ENCODE results near the gene FAM168A.
"Not testable (repeated sequence)": the region's sequence is repeated elsewhere in the genome, so short reads cannot be mapped to it uniquely, and the experiment has no call there.

Gene FAM168A

DNA sequence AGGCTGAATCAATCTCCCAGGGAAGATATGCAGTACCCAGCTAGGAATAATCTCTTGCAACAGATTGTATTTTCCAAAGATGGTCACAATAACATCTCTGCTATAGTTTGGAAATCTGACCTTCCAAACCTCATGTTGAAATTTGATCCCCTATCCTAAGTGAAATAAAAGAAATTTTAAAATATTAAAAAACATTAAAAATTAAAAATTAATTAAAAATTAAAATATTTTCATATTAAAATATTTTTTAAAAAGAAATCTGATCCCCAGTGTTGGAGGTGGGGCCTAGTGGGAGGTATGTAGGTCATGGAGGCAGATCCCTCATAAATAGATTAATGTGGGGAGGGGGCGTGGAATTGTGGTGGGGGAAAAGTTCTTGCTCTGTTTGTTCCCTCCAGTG is 79.7 kb downstream of the FAM168A start:
- no peak for DNase-seq (ENCODE audit: low spot score)

DNA sequence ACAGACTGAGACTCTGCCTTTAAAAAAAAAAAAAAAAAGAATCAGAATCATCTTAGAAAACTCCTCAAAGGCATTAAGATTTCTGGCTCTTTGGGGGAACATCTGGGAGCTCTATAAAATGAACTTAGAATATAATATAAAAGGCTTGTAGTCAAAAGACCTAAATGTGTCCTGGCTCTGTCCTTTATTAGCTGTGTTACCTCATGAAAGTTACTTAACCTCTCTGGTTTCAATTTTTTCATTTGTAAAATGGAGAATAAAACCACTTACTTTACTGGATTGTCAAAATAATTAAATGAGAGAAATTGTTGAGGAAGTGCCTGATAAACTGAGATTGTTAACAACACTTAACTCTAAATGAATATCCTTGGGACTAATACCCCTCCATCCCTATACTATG is 81.8 kb downstream of the FAM168A start:
- no peak for DNase-seq (ENCODE audit: low spot score)

DNA sequence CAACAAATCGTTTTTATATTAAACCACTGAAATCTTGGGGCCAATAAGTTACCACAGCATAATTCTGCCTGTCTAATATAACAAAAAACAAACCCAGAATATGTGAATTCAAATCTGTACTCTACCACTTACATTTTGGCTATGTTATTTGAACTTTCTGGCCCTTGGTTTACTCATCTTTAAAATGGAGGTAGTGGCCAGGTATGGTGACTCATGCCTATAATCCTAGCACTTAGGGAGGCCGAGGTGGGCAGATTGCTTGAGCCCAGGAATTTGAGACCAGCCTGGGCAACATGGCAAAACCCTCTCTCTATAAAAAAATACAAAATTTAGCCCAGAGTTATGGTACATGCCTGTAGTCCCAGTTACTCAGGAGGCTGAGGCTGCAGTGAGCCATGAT is 84.2 kb downstream of the FAM168A start:
- no peak for DNase-seq (ENCODE audit: low spot score)

DNA sequence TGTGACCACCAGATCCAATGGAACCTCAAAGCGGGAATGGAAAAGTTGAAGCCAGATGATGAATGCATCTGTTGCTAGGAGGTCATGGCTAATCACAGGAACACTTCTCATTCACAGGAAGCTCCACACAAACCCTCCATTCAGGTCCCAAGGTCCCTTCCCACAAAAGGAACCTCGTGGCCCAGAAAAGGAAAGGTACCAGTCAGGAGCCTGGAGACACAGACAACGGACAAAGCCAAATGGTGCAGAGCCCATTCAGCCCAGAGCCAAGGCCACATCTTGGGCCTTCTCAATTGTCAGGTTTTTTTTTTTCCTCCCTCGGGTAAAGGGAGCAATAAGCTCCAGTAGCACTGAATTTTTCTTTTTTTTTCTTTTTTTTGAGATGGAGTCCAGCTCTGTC is 87.0 kb downstream of the FAM168A start:
- DNase-seq (ENCODE audit: low spot score): no peak

DNA sequence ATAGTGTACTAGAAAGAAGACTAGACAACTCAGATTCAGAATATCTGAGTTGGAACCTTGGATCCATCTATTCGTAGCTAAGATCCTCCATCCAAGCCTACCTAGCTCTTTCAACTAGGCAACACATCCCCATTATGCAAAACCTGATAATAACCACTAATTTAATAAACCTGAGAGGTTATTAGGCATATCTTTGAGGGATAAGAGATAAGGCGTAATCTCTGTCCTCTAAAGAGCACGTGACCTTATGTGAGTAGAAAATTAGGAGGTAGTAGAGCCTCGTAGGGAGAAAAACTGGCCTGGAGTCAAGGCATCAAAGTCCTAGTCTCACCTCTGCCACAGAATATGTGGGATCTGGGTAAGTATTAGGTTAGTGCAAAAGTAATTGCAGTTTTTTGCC is 87.8 kb downstream of the FAM168A start:
- no peak for DNase-seq (ENCODE audit: low spot score)

DNA sequence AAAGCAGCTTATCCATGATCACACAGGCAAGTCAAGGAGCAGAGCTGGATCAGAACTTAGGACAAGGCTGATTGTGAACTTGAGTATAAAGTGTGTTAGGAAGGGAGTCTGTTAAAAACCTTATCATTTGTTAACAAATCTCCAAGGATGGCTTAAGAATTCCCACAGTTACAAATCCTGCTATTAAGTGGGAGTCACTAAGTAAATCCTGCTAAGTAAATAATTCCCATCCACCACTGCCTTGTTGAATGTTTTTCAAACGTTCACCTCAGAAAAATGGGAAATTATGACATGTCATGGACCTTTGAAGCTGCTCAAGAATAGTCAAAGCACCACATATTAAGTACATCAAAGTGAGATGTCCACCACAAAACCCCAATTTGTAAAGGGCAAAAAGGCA is 88.7 kb downstream of the FAM168A start:
- no peak for DNase-seq (ENCODE audit: low spot score)

DNA sequence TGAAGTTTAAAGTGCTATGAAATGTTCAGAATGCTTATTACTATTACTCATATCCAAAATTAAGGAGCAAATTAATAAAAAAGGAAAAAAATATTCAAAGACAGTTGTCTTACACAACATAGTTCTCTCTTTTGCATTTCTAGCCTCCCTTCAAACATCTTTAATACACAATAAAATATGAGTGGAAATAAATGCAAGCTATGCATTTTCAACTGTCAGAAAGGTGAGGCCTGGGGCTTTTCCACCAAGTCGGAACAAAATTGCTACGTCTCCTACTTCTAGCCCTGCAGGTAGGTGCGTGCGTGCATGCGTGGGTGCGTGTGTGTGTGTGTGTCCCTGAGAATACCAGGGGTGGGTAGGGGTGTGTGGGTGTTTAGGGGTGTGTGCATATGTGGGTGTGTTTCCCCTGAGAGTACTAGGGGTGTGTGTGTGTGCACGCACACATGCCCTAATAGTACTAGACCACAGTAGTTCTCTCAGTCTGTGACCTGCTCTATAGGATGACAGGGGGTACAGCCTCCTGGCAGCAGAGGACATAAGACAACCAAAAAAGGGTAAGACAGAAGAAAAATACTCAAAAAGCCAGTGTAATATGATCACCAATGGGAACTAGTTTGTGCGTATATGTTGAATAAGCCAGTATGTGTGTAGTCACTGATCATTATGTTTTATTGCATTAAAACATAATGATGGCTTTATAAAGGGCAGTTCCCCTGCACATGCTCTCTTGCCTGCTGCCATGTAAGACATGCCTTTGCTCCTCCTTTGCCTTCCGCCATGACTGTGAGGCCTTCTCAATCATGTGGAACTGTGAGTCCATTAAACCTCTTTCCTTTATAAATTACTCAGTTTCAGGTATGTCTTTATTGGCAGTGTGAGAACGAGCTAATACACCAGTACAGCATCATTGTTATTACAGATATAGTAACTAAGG is 89.4 kb downstream of the FAM168A start:
- DNase-seq (ENCODE audit: low spot score): no peak

DNA sequence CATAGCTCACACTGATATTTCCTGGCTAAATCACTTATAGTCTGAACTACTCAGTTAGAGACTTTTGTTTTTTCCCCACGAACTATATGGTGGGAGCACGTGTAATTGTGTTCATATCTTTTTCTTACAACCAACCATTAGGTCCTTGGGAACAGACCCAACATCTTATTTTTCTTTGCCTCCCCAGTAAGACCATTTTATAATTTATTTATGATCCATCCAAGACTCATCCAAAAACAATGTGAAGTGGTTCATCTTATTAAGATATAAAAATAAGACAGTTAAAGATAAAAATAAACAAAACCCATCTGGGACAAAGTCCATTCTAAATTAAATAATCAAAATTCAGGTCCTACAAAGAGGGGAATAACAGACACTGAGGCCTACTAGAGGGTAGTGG is 90.8 kb downstream of the FAM168A start:
- no peak for DNase-seq (ENCODE audit: low spot score)

DNA sequence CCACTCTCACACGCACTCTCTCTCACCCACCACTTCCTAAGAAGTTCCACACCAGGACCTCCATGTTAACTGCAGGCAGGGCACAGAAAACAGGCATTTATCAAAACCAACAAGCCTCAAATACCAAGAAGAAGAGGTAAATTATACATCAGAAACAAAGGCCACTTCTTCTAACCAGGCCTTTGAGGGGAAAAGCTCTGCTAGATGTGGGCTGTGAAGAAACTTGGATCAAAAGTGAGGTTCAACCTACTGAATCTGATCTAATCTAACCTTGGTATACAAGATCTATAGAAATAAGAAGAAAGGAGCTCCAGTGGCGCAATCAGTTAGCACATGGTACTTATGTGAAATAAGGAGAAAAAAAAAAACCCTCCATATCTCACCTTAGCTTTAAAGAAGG is 91.9 kb downstream of the FAM168A start:
- DNase-seq (ENCODE audit: low spot score): no peak

DNA sequence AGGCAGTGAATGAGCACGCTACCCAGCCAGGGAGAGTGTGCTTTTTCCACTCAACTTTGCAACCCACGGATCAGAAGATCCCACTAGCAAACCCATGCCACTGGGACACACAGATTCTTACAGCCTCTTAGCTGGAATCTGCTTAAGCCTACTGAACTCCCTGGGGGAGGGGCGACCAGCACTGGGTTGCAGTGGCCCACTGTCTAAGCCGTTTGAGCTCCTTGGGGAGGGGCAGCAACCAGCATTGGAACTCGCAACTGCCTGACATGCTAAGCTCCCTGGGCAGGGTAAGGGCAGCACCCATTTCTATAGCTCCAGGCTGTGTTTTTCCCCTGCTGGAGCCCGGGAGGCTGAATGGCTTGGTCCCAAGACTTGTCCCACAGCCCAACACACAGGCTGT is 99.6 kb downstream of the FAM168A start:
- DNase-seq (ENCODE audit: low spot score): no peak

DNA sequence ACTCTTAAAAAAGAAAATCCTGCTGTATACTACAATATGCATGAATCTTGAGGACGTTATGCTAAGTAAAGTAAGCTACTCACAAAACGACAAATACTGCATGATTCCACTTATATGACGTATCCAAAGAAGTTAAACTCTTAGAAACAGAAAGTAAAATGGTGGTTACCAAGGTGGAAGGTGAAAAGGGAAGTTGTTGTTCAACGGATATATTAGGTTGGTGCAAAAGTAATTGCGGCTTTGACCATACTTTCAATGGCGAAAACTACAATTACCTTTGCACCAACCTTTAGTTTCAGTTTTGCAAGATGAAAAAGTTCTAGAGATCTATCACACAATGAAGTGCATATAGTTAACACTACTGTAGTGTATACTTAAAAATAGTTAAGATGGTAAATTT is 101.8 kb downstream of the FAM168A start:
- DNase-seq (ENCODE audit: low spot score): no peak

DNA sequence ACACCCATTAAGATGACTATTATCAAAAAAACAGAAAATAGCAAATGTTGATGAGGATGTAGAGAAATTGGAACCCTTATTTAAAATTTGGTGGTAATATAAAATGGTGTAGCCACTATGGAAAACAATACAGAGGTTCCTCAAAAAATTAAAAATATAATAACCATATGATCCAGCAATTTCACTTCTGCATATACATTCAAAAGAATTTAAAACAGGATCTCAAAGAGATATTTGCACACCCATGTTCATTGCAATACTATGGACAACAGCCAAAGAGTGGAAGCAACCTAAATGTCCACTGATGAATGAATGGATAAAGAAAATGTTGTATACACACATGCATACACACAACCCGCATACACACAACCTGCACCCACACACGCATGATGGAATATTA is 102.2 kb downstream of the FAM168A start:
- DNase-seq (ENCODE audit: low spot score): no peak

DNA sequence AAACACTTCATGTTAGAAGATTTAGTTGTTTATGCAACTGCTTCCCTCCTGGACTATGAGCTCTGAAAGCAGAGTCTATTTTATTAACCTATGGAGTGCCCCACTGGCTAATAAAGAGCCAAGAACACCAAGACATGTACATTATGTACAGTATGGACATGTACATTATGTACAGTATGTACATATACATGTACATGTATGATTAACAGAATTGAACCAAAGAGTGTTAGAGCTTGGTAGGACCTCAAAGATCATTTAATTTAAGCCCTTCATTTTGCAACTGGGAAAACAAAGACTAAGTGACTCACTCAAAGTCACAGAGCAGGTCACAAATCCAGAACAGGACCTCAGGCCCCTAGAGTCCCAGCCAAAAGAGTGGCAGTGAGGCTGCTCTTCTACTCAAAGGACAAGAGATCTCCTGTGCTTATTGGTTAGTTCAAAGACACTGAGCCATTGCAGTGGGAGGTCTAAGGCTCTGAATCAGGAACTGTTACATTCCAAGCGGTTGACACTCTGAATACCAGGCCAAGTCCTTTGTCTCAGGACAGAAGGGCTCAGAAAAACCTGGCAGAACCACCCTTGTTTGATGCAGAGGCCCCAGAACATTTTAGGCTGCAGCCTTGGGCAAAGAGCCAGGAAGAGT is 103.8 kb downstream of the FAM168A start:
- no peak for DNase-seq (ENCODE audit: low spot score)

DNA sequence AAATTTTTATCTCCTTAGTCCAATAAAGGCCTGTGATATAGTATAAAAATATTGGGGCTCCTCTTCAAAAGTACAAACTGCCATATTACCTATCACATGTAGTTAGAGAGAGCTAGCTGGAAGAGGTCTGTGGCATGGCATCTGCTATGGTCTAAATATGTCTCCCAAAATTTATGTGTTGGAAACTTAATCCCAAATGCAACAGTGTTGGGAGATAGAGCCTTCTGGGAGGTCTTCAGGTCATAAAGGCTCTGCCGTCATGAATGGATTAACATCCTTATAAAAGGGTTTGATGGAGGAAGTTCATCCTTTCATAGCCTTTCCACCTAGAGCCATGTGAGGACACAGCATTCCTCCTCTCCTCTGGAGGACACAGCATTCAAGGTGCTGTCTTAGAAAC is 116.3 kb downstream of the FAM168A start:
- no peak for DNase-seq (ENCODE audit: low spot score)

DNA sequence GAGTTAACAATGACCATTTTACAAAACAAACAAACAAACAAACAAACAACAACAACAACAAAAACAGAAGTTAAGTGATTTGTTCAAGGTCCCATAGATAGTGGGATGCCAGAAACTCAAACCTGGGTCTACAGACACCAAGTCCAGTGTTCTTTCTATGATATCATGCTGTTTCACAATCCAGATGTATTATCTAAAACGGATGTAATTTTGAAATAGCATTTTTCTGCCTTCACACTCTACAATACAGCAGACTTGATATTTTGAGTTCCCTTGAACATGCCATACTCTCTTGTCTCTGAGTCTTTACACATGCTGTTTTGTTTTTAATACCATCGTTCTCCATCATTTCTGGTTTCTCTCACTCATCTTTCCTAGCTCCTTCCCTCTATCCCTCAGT is 117.2 kb downstream of the FAM168A start:
- DNase-seq (ENCODE audit: low spot score): no peak

DNA sequence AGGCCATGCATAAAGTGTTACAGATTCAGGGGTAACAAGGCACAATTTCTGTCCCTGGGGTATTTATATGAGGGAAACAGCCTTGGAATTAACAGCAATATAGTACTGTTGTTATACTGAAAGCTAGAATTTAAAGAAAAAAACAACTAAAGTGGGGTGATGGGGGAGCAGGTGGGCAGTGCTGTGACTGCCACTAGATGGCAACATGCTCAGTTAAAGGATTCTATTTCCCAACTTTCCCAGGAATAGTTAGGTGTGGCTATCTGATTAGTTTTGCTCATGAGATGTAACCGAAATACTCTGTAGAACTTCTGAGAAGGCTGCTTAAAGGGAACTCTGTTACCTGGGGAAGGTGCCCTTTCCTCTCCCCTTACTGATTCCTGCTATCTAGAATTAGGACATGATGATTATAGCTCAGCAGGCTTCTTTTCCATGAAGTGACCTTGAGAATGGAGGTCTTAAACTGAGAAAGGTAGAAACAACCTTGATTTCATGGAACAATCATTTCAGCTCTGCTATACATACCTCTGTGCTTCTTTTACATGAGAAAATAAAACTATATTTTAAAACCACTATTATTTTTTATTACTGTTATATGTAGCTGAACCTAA is 119.1 kb downstream of the FAM168A start:
- DNase-seq (ENCODE audit: low spot score): no peak

DNA sequence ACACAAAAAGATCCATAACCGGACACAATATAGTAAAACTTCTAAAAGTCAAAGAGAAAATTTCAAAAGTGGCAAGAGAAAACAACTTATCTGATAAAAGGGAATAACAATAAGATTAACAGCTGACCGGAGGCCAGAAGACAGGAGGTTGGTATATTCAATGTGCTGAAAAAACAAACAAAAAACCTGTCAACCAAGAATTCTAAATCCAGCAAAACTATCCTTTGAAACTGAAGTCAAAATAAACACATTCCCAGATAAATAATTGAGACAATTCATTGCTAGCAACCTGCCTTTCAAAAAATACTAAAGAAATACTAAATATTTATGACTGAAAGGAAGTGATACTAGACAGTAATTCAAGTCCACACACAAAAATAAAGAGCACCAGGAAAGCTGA is 120.4 kb downstream of the FAM168A start:
- no peak for DNase-seq (ENCODE audit: low spot score)

DNA sequence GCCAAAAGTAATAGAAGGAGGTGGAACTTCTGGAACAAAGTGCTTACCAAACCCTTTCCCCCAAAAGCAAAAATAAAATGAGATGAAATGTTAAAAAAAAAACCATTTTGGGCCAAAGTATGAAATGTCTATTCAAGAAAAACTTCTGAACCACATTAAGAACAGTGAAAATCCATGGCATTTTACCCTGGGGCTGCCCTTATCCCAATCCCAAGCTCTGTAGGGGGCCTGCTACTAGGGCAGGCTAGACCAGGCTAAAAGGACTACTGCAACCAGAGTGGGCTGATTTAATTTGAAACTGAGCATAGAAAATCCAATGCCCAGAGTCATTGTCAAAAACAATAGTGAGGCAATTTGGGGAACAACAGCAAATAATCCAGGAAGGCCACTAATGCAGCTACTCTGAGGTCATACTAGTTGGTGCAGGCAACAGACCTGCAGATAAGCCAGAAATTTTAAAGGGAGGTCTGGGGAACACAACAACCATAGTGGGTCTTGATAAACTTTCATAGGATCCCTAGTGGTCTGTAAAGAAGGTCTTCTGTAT is 122.3 kb downstream of the FAM168A start:
- no peak for DNase-seq (ENCODE audit: low spot score)

DNA sequence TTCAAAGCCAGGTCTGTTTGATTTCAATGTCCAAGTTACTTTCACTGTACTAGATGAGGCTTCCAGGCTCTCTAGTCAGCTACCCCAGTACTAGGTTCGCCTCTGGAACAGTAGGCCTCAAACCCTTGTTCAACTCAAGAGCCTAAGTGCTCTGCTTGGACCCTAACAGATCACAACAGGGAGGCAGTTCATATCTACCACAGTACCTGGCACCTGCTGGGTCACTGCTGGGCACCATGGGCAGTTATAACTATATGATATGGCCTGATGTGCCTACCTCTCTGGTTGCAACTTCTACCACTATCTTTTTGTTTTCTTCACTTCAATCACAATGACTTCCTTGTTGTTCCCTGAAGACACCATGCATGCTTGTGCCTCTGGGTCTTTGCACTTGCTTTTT is 124.7 kb downstream of the FAM168A start:
- DNase-seq (ENCODE audit: low spot score): no peak

DNA sequence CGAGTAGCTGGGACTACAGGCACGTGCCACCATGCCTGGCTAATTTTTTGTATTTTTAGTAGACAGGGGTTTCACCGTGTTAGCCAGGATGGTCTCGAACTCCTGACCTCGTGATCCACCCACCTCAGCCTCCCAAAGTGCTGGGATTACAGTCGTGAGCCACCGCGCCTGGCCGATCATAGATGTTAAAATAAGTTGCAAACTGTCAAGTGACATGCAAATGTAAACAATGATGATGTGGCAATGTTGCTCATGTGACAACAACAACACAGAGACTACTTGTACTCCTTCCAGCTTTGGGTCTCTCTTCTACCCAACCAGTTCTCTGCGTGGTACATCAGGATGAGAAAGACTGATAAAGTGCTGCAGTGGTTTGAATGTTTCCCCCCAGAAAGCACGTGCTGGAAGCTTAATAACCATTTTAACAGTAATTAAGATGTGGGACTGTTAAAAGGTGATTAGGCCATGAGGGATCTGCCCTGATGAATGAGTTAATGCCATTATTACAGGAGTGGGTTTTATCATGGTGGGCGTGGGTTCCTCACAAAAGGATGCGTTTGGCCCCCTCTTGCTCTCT is 127.8 kb downstream of the FAM168A start:
- not testable (repeated sequence) for DNase-seq (ENCODE audit: low spot score)

DNA sequence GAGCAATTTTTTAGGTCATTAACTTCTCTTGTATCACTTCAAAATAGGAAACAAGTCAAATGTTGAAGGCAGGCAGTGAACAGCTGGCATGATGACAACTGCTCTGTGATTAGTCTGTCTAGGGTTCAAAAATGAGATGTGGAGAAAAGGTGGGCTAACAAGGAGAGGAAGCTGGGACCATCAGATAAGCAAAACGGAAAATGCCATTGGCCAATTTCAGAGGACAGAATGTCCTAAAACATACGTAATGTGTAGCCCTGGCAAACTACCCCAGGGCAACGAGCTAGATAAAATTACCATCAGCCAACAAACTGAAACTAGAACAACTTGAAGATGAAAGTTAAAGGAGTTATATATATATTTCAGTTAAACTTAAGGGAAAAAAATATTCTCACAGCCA is 128.5 kb downstream of the FAM168A start:
- DNase-seq (ENCODE audit: low spot score): no peak

DNA sequence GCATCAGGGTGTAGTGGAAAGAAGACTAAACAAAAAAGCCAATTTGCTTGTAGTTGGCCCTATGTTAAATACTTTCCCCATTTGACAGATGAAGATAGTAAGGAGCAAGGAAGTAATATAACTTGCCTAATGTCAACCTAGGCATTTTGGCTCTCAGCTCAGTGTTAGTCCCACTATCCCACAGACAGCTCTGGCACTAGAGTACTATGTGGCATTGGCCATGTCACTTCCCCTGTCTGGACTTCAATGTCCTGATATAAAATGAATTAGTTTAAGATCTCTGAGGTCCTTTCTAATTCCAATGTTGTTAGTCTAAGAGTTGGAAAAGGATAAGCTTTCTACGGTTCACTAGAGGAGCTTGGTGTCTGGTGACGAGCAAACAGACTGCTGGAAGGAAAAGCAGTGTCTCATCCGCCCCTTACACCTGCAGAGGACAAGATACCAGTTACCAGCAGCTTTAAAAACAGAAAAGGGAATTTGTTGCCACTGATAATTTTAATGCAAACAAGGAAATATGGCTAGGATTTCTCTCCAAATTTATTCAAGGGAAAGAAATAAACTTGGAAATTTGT is 129.2 kb downstream of the FAM168A start:
- no peak for DNase-seq (ENCODE audit: low spot score)

All from left forelimb (tissue), 1 donor.